Upper lobe of left lung (tissue), 6 donors: Measurements from ENCODE around the gene ADIPOR2. TPM values are rescaled to one million over a fixed set of nuclear protein-coding genes. Genes with fewer than 3 reads are reported as not detected.
"Not testable (repeated sequence)": the region's sequence is repeated elsewhere in the genome, so short reads cannot be mapped to it uniquely, and the experiment has no call there.

ENCODE experiments used
- ATAC-seq, 2 donors: fragments of 200-7000 bp; cut with Tn5 transposase; one replicate each; pipeline ENCODE4 v1.9.1; 2022; ENCODE audit warnings: mild to moderate bottlenecking in 2 of 2, moderate library complexity in 2 of 2; ENCODE audit not compliant: low FRiP score in 2 of 2
- DNase-seq, 2 donors: peaks; one replicate each; pipeline ENCODE4 v3.0.0-alpha.2; 2019 to 2020
- H3K27ac ChIP-seq, 4 donors: fragments of 200-600 bp; sonication (generic); one replicate each; pipeline ENCODE4 v1.5.1; 2016 to 2019
- H3K27me3 ChIP-seq, 4 donors: fragments of 200-600 bp; sonication (generic); one replicate each; pipeline ENCODE4 v1.5.1; 2017 to 2019
- H3K36me3 ChIP-seq, 4 donors: fragments of 200-600 bp; sonication (generic); one replicate each; pipeline ENCODE4 v1.5.1; 2016 to 2019
- H3K4me1 ChIP-seq, 4 donors: fragments of 200-600 bp; sonication (generic); one replicate each; pipeline ENCODE4 v1.5.1; 2018 to 2019
- H3K4me3 ChIP-seq, 4 donors: fragments of 200-600 bp; sonication (generic); one replicate each; pipeline ENCODE4 v1.5.1; 2017 to 2019; ENCODE audit warnings: mild to moderate bottlenecking in 2 of 4, moderate library complexity in 1 of 4
- H3K9me3 ChIP-seq, 4 donors: fragments of 200-600 bp; sonication (generic); one replicate each; pipeline ENCODE4 v1.5.1; 2018 to 2019
- CTCF ChIP-seq, 6 experiments: fragments of 450-650 bp in 4 of 6; fragments of 200-600 bp in 2 of 6; sonication (generic) in 2 of 6; IDR thresholded peaks; one replicate each; pipeline ENCODE4 v1.5.1; 2016 to 2019; ENCODE audit warnings: antibody characterized with exemption in 6 of 6
- EP300 ChIP-seq, 4 donors: sonication (generic); formaldehyde crosslinking; IDR thresholded peaks; one replicate each; pipeline ENCODE4 v1.5.1; 2017; ENCODE audit warnings: antibody characterized with exemption in 4 of 4, control low read depth in 2 of 4
- POLR2A ChIP-seq, 4 donors: fragments of 450-650 bp; IDR thresholded peaks; one replicate each; pipeline ENCODE4 v1.5.1; 2016 to 2017; ENCODE audit warnings: antibody characterized with exemption in 4 of 4, mild to moderate bottlenecking in 2 of 4
- POLR2AphosphoS5 ChIP-seq, 2 donors: sonication (generic); formaldehyde crosslinking; IDR thresholded peaks; one replicate each; pipeline ENCODE4 v1.5.1; 2017; ENCODE audit warnings: antibody characterized with exemption in 2 of 2
- whole genome bisulfite sequencing, 2 donors: methylation state at CpG; one replicate each; pipeline ENCODE4 v1.1.5; 2017 to 2018; 5-methylcytosine and 5-hydroxymethylcytosine counted together
- total RNA-seq, 6 donors: library from RNA; depleted of rRNA in 4 of 6; stranded (reverse); fragments of >200 nt in 4 of 6; gene quantifications; one replicate each; pipeline versions ENCODE4 v1.1.0 to v1.2.1, GENCODE V29; 2016 to 2021
- donor health status: DM: no; HTN: no; CAD: no; lungs with moderate emphysema.
- donor health status: DM: no; HTN: yes; CAD: no; lungs with severe emphysema.

The ADIPOR2 gene
- total RNA-seq, 6 donors from 2014 or later = 45.1 to 82.3 (median 68.6) TPM

- Histone ChIP-seq H3K4me1 (peaks cover 11 to 23% (median 12%) of the 10 kb centered on the region in 4 donors), H3K9me3 (no peaks in the 10 kb centered on the region), H3K36me3 (no peaks in the 10 kb centered on the region), H3K27ac (no peak overlapping the region), H3K4me3 (no peak overlapping the region), H3K27me3 (no peaks in the 10 kb centered on the region)
- WGBS, 2 donors = 90 to 95% methylated on average over 5 of the region's 5 CpGs
- TF ChIP-seq POLR2A (IDR thresholded peaks at IDR 0.05) (no peak), CTCF (IDR thresholded peaks at IDR 0.05) (no peak), POLR2AphosphoS5 (IDR thresholded peaks at IDR 0.05) (no peak), EP300 (IDR thresholded peaks at IDR 0.05) (no peak)
- ATAC-seq (no peak), DNase-seq (no peak)
Observed at GRCh38 chr12:1688086-1688710, 2.7 kb upstream of the ADIPOR2 start.

GRCh38 chr12:1691123-1692007 is 495 bp downstream of the ADIPOR2 start:
- H3K27me3 ChIP-seq = no peaks in the 10 kb centered on the region
- H3K4me3 ChIP-seq = peak overlapping the region; percentile 82 to 93 (median 91)
- peak in 1 of 6 experiments; percentile 13 for TF ChIP-seq CTCF (IDR thresholded peaks at IDR 0.05)
- no peak for TF ChIP-seq POLR2AphosphoS5 (IDR thresholded peaks at IDR 0.05)
- peak in 1 of 4 donors; percentile 26 for TF ChIP-seq POLR2A (IDR thresholded peaks at IDR 0.05)
- no peak for TF ChIP-seq EP300 (IDR thresholded peaks at IDR 0.05)
- 3% methylated on average over 12 to 15 of the region's 56 CpGs for WGBS, 2 donors
- DNase-seq (peak; percentile 36 to 92), ATAC-seq (peak; percentile 32 to 77)
- peaks cover 12 to 37% (median 20%) of the 10 kb centered on the region in 4 donors for H3K4me1 ChIP-seq
- H3K36me3 ChIP-seq = no peaks in the 10 kb centered on the region
- no peaks in the 10 kb centered on the region for H3K9me3 ChIP-seq
- peak overlapping the region; percentile 95 to 100 (median 98) for H3K27ac ChIP-seq

GRCh38 chr12:1692226-1692625 is 1.4 kb downstream of the ADIPOR2 start:
- WGBS, 2 donors = 23 to 24% methylated on average over 4 of the region's 4 CpGs
- peak overlapping the region in 3 of 4 donors; percentile 82 to 91 (median 91) for H3K4me3 ChIP-seq
- H3K27ac ChIP-seq = peak overlapping the region; percentile 95 to 100 (median 98)
- H3K36me3 ChIP-seq = no peaks in the 10 kb centered on the region
- no peaks in the 10 kb centered on the region for H3K27me3 ChIP-seq
- no peaks in the 10 kb centered on the region for H3K9me3 ChIP-seq
- no peak for ATAC-seq
- peaks cover 12 to 41% (median 25%) of the 10 kb centered on the region in 4 donors for H3K4me1 ChIP-seq
- TF ChIP-seq POLR2A (IDR thresholded peaks at IDR 0.05) (no peak), EP300 (IDR thresholded peaks at IDR 0.05) (no peak), POLR2AphosphoS5 (IDR thresholded peaks at IDR 0.05) (no peak), CTCF (IDR thresholded peaks at IDR 0.05) (no peak)
- no peak for DNase-seq

- WGBS, 2 donors = 73 to 78% methylated on average over 15 of the region's 15 CpGs
- peak overlapping the region in 3 of 4 donors; percentile 82 to 91 (median 91) for H3K4me3 ChIP-seq
- no peaks in the 10 kb centered on the region for H3K36me3 ChIP-seq
- H3K27ac ChIP-seq = peak overlapping the region in 2 of 4 donors; percentile 98 to 99
- H3K4me1 ChIP-seq = peaks cover 15 to 49% (median 31%) of the 10 kb centered on the region in 4 donors
- ATAC-seq (no peak), DNase-seq (no peak)
- no peaks in the 10 kb centered on the region for H3K27me3 ChIP-seq
- TF ChIP-seq CTCF (IDR thresholded peaks at IDR 0.05) (no peak), POLR2AphosphoS5 (IDR thresholded peaks at IDR 0.05) (no peak), EP300 (IDR thresholded peaks at IDR 0.05) (no peak), POLR2A (IDR thresholded peaks at IDR 0.05) (no peak)
- no peaks in the 10 kb centered on the region for H3K9me3 ChIP-seq
Observed at GRCh38 chr12:1692895-1693610, 2.2 kb downstream of the ADIPOR2 start.

GRCh38 chr12:1695097-1695496 is 4.2 kb downstream of the ADIPOR2 start:
- H3K4me3 ChIP-seq, H3K9me3 ChIP-seq, ATAC-seq, H3K27me3 ChIP-seq, H3K36me3 ChIP-seq, H3K27ac ChIP-seq, DNase-seq: not testable (repeated sequence)
- peaks cover 24 to 62% (median 37%) of the 10 kb centered on the region in 4 donors for H3K4me1 ChIP-seq
- 86 to 97% methylated on average over 8 of the region's 8 CpGs for WGBS, 2 donors
